Spleen (tissue), 11 donors: ENCODE measurements around the gene NXN. TPM values are rescaled to one million over a fixed set of nuclear protein-coding genes. Genes with fewer than 3 reads are reported as not detected.
"Not testable (repeated sequence)": the region's sequence is repeated elsewhere in the genome, so short reads cannot be mapped to it uniquely, and the experiment has no call there.

ENCODE experiments used
- DNase-seq: peaks from one replicate; pipeline ENCODE4 v3.0.0-alpha.2; 2020
- H3K27ac ChIP-seq, 8 donors: fragments of 200-600 bp; sonication (generic) in 7 of 8; 1 replicate in 4 of 8; 2 replicates in 4 of 8; pipeline versions ENCODE4 v1.5.0 to v1.8.0; 2016 to 2021; ENCODE audit warnings: inconsistent platforms in 4 of 8, mild to moderate bottlenecking in 4 of 8, moderate library complexity in 1 of 8
- H3K27me3 ChIP-seq, 7 donors: fragments of 200-600 bp; sonication (generic) in 6 of 7; replicated peaks in 1 of 7; 1 replicate in 4 of 7; 2 replicates in 3 of 7; pipeline versions ENCODE4 v1.5.0 to v1.8.0; 2016 to 2021; ENCODE audit warnings: inconsistent platforms in 3 of 7, mild to moderate bottlenecking in 1 of 7
- H3K36me3 ChIP-seq, 6 donors: fragments of 200-600 bp; sonication (generic) in 5 of 6; 1 replicate in 4 of 6; 2 replicates in 2 of 6; pipeline versions ENCODE4 v1.5.0 to v1.8.0; 2016 to 2021; ENCODE audit warnings: inconsistent platforms in 2 of 6
- H3K4me1 ChIP-seq, 6 donors: fragments of 200-600 bp; sonication (generic) in 5 of 6; 1 replicate in 3 of 6; 2 replicates in 3 of 6; pipeline versions ENCODE4 v1.5.0 to v1.8.0; 2016 to 2021; ENCODE audit warnings: inconsistent platforms in 3 of 6
- H3K4me3 ChIP-seq, 8 donors: fragments of 200-600 bp; sonication (generic) in 7 of 8; 1 replicate in 4 of 8; 2 replicates in 4 of 8; pipeline versions ENCODE4 v1.5.0 to v1.8.0; 2016 to 2021; ENCODE audit warnings: inconsistent platforms in 4 of 8, mild to moderate bottlenecking in 4 of 8, moderate library complexity in 2 of 8
- H3K9me3 ChIP-seq, 8 donors: fragments of 200-600 bp; sonication (generic) in 7 of 8; 1 replicate in 4 of 8; 2 replicates in 4 of 8; pipeline versions ENCODE4 v1.5.0 to v1.8.0; 2016 to 2021; ENCODE audit warnings: inconsistent platforms in 4 of 8
- POLR2A ChIP-seq, 3 donors: fragments of 450-650 bp; IDR thresholded peaks; one replicate each; pipeline ENCODE4 v1.5.1; 2017; ENCODE audit warnings: antibody characterized with exemption in 3 of 3, mild to moderate bottlenecking in 1 of 3
- POLR2AphosphoS5 ChIP-seq, 3 donors: sonication (generic); formaldehyde crosslinking; IDR thresholded peaks; one replicate each; pipeline ENCODE4 v1.5.1; 2017; ENCODE audit warnings: antibody characterized with exemption in 3 of 3
- whole genome bisulfite sequencing, 5 donors: extraction: QIAGEN DNeasy Blood & Tissue Kit in 3 of 5; methylation state at CpG; one replicate each; pipeline versions ENCODE4 v1.1.5 to v1.1.7; 2013 to 2018; 5-methylcytosine and 5-hydroxymethylcytosine counted together
- intact Hi-C: fragments of 100-400 bp; cut with DNase I; formaldehyde crosslinking; loops from one replicate; pipeline ENCODE4 v1.15.0; 2023; ENCODE audit warnings: low total_unique reads
- polyA plus RNA-seq, 3 donors: library from polyadenylated mRNA; stranded (reverse); fragments of 200-250 nt; gene quantifications; one replicate each; pipeline ENCODE4 v1.2.1, GENCODE V29; 2013
- total RNA-seq, 7 donors: library from RNA; depleted of rRNA in 3 of 7; stranded (reverse); fragments of >200 nt in 3 of 7; fragmentation: NEBNext Ultra II Directional in 4 of 7; extraction: Animal tissue kit (Norgen Biotek cat#: 25700) in 4 of 7; gene quantifications; one replicate each; pipeline versions ENCODE4 v1.1.0 to v1.2.1, GENCODE V29; 2016 to 2021
- TF ChIP-seq, protein P1 (sequence below), 11 experiments: fragments of 200-600 bp in 7 of 11; fragments of 450-650 bp in 4 of 11; sonication (generic) in 4 of 11; IDR thresholded peaks in 8 of 11; conservative IDR thresholded peaks in 3 of 11; 1 replicate in 7 of 11; 2 replicates in 4 of 11; pipeline versions ENCODE4 v1.4.0 to v1.8.0; 2016 to 2021; ENCODE audit warnings: antibody characterized with exemption in 11 of 11, inconsistent platforms in 4 of 11, mild to moderate bottlenecking in 1 of 11
- donor health status: healthy with polysubstance abuse.
- donor health status: DM: no; HTN: no; CAD: no; lungs with moderate emphysema.
- donor health status: DM: no; HTN: no; CAD: no.
- donor health status: Bipolar disorder and iron deficiency.
- donor health status: healthy.
- donor health status: DM: no; HTN: no; CAD: no.
- donor health status: DM: yes; HTN: yes; CAD: no.

Gene NXN
- total and polyA plus RNA-seq, 10 donors, result 3.9 to 21.4 (median 10.3) TPM

DNA sequence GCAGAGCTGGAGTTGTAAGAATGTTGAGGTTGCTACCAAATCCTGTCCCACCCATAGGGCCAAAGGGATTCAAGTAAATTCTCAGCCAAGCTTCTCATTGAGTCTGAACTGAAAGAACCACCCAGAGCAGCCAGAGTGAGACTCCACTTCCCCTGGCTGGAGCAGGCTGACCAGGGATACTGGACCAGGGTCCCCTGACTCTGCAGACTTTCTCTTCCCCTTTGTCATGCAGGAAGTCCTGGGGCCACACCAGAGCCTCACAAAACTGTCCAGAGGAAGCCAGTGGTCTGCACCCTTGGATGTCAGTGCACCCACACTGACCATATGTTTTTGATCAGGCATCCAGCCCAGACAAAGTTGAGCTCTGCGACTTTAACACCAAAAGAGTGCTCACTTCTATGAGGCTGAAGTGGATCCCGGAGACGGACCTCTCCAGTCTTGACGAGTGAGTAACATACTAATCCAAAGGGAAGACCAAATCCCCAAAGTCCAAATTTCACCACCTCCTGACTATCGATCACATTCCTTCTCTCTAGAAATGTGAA, 4.1 kb downstream of the NXN start:
- TF ChIP-seq POLR2A (IDR thresholded peaks at IDR 0.05) (no peak), POLR2AphosphoS5 (IDR thresholded peaks at IDR 0.05) (no peak)
- TF ChIP-seq, protein P1, sequence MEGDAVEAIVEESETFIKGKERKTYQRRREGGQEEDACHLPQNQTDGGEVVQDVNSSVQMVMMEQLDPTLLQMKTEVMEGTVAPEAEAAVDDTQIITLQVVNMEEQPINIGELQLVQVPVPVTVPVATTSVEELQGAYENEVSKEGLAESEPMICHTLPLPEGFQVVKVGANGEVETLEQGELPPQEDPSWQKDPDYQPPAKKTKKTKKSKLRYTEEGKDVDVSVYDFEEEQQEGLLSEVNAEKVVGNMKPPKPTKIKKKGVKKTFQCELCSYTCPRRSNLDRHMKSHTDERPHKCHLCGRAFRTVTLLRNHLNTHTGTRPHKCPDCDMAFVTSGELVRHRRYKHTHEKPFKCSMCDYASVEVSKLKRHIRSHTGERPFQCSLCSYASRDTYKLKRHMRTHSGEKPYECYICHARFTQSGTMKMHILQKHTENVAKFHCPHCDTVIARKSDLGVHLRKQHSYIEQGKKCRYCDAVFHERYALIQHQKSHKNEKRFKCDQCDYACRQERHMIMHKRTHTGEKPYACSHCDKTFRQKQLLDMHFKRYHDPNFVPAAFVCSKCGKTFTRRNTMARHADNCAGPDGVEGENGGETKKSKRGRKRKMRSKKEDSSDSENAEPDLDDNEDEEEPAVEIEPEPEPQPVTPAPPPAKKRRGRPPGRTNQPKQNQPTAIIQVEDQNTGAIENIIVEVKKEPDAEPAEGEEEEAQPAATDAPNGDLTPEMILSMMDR (IDR thresholded peaks at IDR 0.05 in 8 of 11, conservative IDR thresholded peaks at IDR 0.05 in 3 of 11), result no peak
- Histone ChIP-seq H3K27me3 (peaks cover 0 to 70% (median 21%) of the 10 kb centered on the region in 7 donors), H3K4me1 (peaks cover 5 to 30% (median 19%) of the 10 kb centered on the region in 6 donors), H3K36me3 (no peaks in the 10 kb centered on the region), H3K9me3 (no peaks in the 10 kb centered on the region), H3K27ac (no peak overlapping the region), H3K4me3 (no peak overlapping the region)
- WGBS, 5 donors, result 72 to 84% (median 77%) methylated on average over 5 of the region's 5 CpGs
- intact Hi-C loops, result loop anchor here (5.0 kb wide), 1 partner anchor 93 kb away; no protein-coding TSS in a partner anchor
- DNase-seq, result no peak

DNA sequence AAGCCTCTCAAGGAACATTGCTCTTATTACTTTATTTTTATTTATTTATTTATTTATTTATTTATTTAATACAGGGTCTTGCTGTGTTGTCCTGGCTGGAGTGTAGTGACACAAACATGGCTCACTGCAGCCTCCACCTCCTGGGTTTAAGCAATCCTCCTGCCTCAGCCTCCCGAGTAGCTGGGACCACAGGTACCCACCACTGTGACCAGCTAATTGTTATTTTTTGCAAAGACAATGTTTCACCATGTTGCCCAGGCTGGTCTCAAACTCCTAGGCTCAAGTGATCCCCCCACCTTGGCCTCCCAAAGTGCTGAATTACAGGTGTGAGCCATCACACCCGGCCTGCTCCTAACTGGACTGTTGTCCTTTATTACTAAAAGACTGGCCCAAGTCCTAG, 4.8 kb downstream of the NXN start:
- DNase-seq, H3K27ac ChIP-seq, H3K36me3 ChIP-seq, H3K4me3 ChIP-seq, H3K9me3 ChIP-seq: not testable (repeated sequence)
- Histone ChIP-seq H3K27me3 (peaks cover 0 to 74% (median 21%) of the 10 kb centered on the region in 7 donors), H3K4me1 (peaks cover 0 to 24% (median 13%) of the 10 kb centered on the region in 6 donors)
- intact Hi-C loops, result loop anchor here (5.0 kb wide), 1 partner anchor 92 kb away; no protein-coding TSS in a partner anchor
- WGBS, 5 donors, result 74 to 96% (median 85%) methylated on average over 2 of the region's 2 CpGs

DNA sequence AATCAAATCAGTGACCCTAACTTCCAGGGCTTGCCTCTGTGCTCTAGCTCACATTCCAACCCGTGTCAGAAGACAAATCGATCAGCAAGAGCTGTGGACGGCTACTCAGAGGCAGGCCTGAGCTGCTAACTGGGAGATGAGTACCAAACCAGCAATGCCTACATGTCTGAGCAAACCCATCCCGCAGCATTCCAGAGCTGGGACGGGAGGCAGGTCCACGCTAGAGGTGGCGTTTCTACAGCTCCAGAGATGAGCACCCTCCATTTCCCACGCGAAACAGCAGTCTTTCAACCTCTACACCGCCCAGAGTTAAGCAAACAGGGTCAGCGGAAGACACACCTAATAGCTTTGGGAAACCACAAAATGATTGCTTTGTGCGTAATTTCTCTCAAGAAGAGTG, 6.5 kb downstream of the NXN start:
- Histone ChIP-seq H3K27me3 (peaks cover 0 to 77% (median 13%) of the 10 kb centered on the region in 7 donors), H3K27ac (no peak overlapping the region), H3K36me3 (no peaks in the 10 kb centered on the region), H3K9me3 (no peaks in the 10 kb centered on the region), H3K4me1 (peaks cover 0 to 15% (median 5%) of the 10 kb centered on the region in 6 donors), H3K4me3 (no peak overlapping the region)
- intact Hi-C loops, result no loop called here
- 82 to 91% (median 84%) methylated on average over 12 of the region's 12 CpGs for WGBS, 5 donors
- no peak for DNase-seq
- TF ChIP-seq POLR2A (IDR thresholded peaks at IDR 0.05) (no peak), POLR2AphosphoS5 (IDR thresholded peaks at IDR 0.05) (no peak)
- TF ChIP-seq, protein P1 (IDR thresholded peaks at IDR 0.05 in 8 of 11, conservative IDR thresholded peaks at IDR 0.05 in 3 of 11), result no peak

DNA sequence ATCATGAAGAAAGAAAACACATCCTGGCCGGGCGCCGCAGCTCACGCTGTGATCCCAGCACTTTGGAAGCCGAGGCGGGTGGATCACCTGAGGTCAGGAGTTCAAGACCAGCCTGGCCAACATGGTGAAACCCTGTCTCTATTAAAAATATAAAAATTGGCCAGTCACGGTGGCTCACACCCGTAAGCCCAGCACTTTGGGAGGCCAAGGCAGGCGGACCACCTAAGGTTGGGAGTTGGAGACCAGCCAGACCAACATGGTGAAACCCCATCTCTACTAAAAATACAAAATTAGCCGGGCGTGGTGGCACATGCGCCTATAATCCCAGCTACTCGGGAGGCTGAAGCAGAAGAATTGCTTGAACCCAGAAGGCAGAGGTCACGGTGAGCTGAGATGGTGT, 7.7 kb downstream of the NXN start:
- peaks cover 0 to 76% (median 2%) of the 10 kb centered on the region in 7 donors for H3K27me3 ChIP-seq
- DNase-seq, intact Hi-C loops, H3K4me1 ChIP-seq, H3K9me3 ChIP-seq, H3K4me3 ChIP-seq, H3K36me3 ChIP-seq, H3K27ac ChIP-seq: not testable (repeated sequence)
- 89 to 95% (median 91%) methylated on average over 14 of the region's 14 CpGs for WGBS, 5 donors

DNA sequence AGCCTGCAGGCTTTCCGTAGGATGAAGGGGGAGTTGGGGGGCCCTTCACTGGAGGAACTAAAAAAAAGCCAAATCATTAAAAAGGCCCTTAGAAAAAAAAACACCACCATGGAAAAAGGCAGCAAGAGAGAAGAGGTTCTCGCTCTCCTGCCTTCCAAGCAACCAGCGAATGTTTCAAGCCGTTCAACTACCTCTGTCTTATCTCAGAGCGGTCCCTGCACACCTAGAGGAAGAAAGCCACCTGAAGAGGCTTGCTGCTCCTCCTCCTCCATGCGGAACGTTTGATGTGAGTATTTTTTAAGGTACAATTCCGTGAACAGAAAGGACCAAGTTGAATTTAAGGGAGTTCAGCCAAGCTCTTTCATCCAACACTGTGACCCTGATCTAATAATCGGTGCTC, 9.2 kb downstream of the NXN start:
- 75 to 81% (median 78%) methylated on average over 9 of the region's 9 CpGs for WGBS, 5 donors
- no peak for DNase-seq
- Histone ChIP-seq H3K4me3 (no peak overlapping the region), H3K36me3 (no peaks in the 10 kb centered on the region), H3K4me1 (peaks cover 0 to 3% (median 0%) of the 10 kb centered on the region in 6 donors), H3K9me3 (no peaks in the 10 kb centered on the region), H3K27me3 (peaks cover 0 to 64% (median 0%) of the 10 kb centered on the region in 7 donors), H3K27ac (no peak overlapping the region)
- TF ChIP-seq POLR2AphosphoS5 (IDR thresholded peaks at IDR 0.05) (no peak), POLR2A (IDR thresholded peaks at IDR 0.05) (no peak)
- TF ChIP-seq, protein P1 (IDR thresholded peaks at IDR 0.05 in 8 of 11, conservative IDR thresholded peaks at IDR 0.05 in 3 of 11), result no peak
- intact Hi-C loops, result no loop called here
